Measurements from ENCODE around the gene SARNP. TPM values are rescaled to one million over a fixed set of nuclear protein-coding genes. Genes with fewer than 3 reads are reported as not detected.
A peak's percentile ranks its signal among the peaks of the same experiment; 100 is the strongest.
"Not testable (repeated sequence)": the region's sequence is repeated elsewhere in the genome, so short reads cannot be mapped to it uniquely, and the experiment has no call there.

SARNP gene
- total RNA-seq, 1 donor from 2014 or later = 51.6 TPM

DNA sequence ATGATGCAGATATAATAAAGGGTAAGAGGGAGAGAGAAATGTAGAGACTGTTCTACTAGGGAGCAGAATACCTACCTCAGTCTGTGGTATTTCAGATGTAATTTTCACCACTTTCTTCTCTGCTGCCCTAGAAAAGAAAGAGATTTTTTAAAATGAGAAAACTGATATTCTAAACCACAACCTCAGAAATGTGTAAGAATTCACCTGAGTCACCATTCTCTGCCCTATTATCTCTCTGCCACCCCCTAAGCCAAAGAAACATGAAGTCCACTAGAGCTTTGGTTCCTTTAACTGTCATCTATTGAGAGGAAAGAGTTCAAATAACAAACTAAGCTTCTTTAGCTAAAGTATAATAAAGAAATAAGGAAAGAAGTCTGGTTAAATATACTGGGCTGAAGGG, 21.6 kb downstream of the SARNP start:
- no peak for DNase-seq

DNA sequence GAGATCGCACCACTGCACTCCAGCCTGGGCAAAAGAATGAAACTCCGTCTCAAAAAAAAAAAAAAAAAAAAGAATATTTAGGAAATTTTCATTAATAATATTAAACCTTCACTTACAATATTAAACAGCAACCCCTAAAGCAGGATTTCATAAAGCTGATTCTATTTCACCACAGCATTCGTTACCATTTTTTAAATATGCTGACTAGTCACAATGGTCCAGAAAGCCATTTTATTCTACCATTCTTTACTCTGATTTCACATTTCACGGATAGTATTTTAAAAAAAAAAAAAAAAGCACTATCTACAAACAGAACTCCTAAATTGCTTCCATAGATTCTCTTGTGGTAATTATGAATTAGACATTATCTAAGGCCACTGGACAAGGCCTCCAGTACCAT, 27.6 kb downstream of the SARNP start:
- DNase-seq = no peak

DNA sequence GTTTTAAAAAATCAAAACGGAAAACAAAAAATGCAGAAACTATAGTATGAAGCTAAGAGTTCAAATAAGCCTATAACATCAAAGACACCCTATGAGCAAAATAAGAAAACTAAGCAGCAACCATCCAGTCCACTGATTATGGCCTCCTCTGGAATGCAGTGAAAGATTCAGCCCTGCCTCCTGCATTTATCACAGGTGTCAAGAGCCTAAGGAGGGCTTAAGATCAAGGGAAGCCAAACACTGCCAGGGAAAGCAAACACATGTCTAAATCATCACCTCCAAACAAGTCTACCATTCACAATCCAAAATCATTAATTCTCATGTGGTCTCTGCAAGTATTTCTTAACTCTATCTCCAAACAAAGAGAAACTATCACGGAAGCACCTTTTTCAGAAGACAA, 28.4 kb downstream of the SARNP start:
- no peak for DNase-seq

DNA sequence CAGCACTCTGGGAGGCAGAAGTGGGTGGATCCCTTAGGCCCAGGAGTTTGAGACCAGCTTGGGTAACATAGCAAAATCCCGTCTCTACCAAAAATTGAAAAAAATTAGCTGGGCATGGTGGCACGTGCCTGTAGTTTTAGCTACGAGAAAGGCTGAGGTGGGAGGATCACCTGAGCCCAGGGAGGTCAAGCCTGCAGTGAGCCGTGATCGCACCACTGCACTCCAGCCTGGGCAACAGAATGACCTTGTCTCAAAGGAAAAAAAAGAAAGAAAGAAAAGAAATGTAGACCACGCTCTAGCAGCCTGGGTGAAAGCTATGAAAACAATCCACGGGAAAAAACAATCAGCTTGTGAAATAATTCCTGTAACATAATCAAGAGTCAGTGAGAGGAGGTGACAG, 29.0 kb downstream of the SARNP start:
- no peak for DNase-seq

DNA sequence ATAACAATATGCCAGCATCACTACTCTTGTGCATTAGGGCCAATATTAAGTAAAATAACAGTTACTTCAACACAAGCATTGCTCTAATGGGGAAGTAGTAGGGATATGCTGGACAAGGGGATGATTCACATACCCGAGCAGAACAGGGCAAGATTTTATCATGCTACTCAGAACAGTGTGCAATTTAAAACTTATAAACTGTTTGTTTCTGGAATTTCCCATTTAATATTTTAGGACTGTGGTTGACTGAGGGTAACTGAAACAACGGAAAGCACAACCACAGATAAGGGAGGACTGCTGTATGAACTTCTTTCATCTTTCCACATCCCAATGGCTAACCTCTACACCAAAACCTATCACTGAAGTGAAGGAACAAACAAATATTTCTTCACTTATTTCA, 36.8 kb downstream of the SARNP start:
- DNase-seq = no peak

DNA sequence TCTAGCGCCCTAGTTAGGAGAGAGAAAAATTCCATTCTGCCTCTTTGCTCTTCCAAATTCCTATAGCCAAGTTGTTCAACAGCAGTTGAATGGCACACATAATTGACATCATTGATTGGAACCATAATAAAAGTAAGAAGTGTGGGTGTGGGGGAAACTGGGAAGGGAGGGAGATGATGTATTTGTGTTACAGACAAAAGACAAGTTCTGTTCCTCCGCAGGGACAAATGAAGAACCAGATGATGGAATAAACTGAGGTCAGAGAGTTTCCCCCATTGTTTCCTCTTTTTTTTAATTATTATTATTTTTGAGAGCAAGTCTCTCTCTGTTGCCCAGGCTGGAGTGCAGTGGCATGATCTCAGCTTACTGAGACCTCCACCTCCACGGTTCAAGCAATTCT, 39.7 kb downstream of the SARNP start:
- no peak for DNase-seq

DNA sequence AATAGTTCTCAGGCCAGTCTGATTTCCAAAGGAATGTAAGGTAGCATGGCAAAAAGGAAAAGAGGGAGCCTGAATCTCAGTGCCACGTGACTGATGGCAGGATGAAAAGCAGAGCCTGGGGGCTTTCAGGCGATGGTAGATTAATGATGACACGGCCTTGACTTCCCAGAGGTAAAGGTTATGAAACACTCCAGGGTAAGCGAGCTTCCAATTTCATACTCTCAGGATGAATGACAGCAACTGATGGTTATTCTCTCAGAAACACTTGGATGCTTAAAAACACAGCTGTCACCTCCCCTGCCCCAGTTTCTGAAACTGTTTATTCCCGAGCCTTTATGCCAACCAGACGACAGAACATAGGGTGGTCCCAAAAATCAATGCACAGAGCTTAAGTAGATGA, 45.8 kb downstream of the SARNP start:
- peak; percentile 79 for DNase-seq

DNA sequence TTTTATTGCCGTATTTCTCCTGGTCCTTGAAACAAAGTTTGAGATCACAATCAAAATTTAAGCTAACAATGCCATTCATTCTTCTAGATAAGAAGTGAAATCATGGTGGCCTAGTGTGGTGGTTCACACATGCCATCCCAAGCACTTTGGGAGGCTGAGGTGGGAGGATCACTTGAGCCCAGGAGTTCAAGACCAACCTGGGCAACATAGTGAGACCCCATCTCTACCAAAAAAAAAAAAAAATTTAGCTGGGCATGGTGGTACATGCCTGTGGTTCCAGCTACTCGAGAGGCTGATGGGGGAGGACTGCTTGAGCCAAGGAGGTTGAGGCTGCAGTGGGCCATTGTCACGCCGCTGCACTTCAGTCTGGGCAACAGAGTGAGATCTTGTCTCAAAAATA, 50.4 kb downstream of the SARNP start:
- DNase-seq = no peak

DNA sequence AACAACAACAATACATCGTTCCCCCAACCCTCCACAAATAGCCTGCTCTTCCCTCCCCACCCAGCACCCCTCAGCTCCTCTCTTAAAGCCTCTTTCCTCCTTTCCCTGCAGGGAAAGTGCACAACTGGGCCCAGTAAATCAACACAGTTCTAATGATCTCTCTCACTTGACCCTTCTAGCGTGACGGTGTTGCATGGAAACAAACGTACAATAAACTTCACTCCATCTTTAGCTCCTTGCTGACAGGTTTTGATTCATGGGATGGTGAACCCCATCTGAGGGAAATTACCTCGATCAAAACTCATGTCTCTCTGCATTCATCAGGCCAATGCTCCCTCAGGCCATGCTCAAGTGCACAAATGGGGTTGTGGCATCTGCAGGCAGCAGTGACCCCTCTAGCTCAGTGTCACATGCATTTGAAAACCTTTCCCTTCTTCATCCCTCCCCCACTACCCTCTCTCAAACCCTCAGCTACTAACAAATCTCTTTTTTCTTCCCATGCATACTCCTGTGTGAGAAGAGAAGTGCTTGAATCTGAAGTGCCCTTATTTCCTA, 51.7 kb downstream of the SARNP start:
- no peak for DNase-seq

DNA sequence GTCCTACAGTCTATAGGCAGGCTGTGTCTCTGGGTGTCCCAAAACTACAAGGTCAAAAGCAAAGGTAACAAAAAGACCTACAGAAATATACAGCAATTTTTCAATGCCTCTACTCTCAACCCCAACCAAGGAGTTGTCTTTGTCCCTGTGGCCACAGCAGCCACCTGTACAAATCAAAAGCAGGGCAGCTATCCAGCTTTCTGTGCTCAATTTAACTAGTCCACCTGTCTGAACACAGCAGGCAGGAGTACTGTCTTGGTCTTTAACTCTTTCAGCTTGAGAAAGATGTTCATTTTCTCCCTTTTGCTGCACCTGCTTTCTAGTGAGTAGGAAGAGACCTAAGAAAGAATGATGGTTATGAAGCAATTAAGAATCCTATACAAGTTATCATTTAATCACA, 54.9 kb downstream of the SARNP start:
- DNase-seq = no peak

DNA sequence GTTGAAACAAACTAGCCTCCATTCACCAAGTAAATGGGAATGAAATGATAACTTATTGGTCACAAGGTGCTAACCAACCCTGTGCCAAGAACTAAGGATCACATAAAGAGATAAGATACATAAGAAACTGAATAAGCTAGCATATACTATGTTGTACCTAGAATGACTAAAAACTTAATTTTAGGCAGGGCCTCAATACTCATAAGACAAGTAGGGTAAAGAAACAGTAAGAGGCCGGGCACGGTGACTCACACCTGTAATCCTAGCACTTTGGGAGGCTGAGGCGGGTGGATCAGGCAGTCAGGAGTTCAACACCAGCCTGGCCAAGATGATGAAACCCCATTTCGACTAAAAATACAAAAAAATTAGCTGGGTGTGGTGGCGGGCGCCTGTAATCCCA, 56.9 kb downstream of the SARNP start:
- DNase-seq = no peak

DNA sequence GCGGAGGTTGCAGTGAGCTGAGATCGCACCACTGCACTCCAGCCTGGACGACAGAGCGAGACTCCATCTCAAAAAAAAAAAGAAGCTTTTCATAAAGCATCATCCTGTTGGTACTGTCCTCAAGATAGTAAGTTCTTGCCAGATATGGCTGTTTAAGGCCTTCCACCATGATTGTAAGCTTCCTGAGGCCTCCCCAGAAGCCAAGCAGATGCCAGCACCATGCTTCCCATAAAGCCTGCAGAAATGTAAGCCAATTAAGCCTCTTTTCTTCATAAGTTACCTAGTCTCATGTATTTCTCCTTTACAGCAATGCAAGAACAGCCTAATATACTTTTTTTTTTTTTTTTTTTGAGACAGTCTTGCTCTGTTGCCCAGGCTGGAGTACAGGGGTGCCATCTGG, 58.9 kb downstream of the SARNP start:
- not testable (repeated sequence) for DNase-seq

DNA sequence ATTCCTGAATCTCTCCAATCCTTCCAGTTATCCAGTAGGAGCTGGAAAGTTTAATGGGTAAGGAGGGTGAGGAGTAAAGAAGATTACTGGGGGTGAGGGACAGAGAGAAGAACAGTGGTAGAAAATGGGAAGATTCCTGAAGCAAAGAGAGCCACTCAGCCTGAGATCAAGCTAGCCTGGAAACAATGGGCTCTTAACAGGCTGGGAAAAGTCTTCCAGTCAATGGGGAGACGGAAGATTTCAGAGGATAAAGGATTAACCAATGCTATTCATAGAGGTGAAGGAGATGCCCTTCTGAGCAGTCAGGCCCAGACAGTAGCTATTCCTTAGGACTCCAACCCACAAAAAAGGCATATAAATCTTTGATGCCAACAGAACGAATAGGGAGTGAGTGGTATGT, 59.8 kb downstream of the SARNP start:
- DNase-seq = no peak

DNA sequence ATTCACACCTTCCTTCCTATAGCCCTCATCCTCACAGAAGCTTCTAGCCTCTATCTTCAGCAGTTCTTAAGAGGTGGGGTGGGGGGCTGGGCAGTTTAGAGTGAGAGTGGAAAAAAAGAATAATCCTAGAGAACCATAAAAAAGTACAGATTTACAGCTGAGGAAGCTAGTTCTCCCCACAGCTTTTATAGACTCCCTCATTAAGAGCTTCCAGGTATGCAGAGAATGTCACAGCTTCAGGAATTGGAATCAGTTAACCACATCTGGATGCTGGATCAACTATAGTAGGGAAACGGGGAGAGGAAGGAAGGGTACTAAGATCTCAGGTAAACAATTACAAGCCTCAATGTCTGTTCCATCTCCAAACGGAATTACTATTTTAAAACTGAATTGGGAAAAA, 62.3 kb downstream of the SARNP start:
- DNase-seq = no peak

DNA sequence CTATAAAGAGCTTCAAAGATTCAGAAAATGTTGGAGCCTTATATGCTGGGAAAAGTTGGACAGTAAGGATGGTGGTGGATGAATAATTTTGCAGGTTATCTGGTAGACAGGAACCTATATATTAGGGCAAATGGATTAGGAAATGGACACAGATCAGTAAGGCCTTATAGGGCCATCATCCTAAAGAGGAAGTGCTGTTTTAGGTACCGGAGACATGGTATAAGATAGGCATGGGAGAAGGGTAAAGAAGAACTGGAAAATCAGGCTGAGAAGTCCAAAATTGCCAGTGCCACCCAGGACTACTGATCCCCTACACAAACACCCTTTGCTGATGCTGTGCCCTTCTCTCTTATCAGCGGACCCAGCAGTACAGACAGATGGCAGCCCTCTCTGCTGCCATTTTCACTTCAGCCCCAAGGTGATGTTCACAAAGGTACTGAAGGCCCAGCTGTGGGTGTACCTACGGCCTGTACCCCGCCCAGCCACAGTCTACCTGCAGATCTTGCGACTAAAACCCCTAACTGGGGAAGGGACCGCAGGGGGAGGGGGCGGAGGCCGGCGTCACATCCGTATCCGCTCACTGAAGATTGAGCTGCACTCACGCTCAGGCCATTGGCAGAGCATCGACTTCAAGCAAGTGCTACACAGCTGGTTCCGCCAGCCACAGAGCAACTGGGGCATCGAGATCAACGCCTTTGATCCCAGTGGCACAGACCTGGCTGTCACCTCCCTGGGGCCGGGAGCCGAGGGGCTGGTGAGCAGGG, 69.1 kb downstream of the SARNP start:
- DNase-seq = no peak

DNA sequence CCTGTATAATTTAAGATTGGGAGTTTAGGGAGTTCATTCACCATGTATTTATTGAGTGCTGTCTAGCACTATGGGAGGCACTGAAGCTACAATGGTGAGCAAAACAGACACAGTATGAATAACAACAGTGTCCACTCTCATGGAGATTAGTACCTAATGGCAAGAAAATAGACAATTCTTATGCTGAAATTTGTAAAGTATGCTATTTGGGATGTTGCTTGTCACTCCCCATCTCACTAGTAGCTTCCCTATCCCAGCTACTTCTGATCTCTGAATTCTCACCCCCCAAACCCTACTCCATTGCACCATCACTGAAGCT, 70.7 kb downstream of the SARNP start:
- DNase-seq = no peak

DNA sequence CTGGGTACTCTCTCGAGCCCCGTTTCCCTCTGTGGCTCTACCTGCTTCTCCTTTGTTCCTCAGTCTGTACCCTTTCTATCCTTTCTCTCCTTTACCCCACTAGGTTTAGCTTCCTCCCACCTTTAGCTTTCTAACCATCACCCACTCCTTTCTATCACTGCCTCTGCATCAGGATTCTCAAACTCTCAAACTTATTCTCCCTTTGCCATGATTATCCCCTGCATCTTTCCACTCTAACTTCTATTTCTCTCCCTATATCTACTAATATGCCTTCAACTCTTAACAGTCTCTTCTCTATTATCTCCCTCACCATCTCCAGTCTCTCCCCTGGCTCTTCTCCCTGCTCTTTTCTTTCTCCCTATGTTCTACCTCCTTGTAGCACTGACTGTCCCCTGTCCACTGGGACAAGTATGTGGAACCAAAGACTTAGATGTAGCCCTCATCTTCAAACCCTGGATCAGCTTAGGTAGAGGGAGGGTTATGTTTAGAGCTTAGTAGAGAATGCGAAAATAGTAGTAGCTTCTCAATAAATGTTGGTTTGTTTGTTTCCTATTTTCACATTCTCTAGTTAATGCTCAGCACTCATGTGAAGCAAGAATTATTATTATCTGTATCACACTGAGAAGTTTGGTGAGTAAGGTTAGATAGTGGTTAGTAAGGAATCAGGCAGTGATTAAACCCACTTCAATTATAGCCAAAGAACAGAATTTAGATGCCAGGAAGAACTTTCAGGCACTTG, 71.2 kb downstream of the SARNP start:
- no peak for DNase-seq

DNA sequence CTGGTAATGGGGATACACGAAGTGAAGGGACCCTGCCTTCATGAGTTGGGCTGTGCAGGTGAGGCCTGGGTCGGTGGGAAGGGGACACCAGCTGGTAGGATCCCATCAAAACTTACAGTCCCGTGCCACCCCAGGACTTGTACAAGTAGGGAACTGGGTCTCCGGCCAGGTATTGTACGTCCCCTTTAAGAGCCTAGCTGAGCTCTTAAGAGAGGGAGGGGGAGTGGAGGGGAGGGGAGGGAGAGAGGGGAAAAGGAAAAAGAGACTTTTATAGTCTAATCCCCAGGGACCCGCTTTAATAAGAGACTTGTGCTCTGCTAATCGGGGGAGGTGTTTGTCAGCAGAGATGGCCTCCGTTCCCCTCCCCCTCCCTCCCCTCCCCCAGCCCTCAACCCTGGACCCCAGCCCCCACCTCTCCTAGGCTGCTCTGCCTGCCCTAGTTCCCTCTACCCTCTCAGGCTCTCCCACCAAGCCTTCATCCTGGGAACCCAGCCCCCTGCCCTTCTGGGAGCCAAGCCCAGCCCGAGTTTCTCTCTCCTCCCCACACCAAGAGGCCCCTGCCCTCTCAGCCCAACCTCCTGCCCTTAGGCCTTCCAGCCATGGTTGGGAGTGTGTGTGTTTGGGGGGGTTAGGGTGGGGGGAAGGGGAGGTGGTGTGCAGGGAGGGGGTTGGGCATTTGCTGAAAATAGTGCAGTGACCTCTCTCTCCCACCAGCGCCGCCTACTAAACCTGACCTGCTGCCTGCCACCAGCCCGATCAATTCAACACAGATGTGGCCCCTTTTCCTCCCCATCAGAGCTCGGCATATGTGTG, 72.0 kb downstream of the SARNP start:
- peak; percentile 76 for DNase-seq

DNA sequence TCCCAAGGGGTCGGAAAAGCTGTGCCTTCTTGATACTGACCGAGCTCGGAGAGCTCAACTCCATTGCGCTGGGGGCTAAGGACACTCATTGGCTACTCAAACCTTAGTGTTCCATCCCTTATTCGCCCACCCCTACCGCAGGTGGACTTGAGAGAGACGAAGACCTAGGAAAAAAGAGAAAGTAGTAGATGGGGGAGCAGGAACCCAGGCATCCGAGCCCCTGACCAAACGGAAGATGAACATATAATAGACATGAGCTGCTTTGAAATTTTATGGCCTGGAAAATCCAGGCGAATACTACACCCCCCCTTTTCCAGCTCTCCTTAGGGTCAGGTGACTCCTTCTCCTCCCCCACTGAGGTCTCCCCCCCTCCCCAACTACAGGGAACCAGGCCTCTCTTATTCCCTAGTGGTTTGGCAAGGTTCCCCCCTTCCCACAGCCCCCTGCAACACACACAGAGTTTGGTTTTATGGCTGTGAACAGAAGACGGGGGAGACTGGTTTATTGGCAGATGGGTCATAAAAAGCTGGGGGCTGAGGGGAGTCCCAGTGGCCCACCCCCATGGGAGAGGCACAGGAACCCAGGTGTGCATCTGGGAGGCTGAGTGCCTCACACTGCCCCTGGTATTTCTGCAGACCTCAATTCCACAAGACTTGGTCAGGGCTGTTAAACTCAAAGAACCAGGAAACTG, 73.0 kb downstream of the SARNP start:
- DNase-seq = no peak

DNA sequence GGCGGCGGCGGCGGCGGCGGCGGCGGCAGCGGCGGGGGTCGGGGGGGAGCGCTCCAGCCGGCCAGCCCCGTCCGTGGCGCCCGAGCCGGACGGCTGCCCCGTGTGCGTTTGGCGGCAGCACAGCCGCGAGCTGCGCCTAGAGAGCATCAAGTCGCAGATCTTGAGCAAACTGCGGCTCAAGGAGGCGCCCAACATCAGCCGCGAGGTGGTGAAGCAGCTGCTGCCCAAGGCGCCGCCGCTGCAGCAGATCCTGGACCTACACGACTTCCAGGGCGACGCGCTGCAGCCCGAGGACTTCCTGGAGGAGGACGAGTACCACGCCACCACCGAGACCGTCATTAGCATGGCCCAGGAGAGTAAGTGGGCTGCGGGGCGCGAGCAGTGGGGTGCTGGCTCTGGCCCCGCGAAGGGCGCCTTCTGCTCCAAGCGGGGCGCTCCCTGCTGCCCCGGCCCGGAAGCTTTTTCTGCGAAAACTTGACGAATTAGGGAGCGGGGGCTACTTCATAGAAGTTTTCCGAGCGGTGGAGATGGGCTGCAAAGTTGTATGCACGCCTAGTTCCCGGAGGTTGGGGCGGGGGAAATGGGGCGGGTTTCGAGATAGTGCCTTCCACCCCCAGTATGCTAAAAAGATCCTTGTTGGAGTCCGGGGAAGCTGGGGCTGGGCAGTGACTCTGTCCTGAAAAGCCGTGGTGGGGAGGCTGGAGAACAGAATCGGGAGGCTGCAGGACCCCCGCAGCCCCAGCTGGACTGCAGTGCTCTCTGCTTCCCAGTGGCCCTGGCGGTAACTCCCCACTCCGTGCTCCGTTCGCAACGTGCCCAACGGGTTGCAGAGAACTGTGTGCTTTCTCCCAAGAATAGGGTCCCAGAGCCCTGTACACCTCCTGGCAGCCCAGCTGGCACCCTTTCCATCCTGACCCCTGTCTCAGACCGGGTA, 73.9 kb downstream of the SARNP start:
- peak; percentile 78 for DNase-seq

DNA sequence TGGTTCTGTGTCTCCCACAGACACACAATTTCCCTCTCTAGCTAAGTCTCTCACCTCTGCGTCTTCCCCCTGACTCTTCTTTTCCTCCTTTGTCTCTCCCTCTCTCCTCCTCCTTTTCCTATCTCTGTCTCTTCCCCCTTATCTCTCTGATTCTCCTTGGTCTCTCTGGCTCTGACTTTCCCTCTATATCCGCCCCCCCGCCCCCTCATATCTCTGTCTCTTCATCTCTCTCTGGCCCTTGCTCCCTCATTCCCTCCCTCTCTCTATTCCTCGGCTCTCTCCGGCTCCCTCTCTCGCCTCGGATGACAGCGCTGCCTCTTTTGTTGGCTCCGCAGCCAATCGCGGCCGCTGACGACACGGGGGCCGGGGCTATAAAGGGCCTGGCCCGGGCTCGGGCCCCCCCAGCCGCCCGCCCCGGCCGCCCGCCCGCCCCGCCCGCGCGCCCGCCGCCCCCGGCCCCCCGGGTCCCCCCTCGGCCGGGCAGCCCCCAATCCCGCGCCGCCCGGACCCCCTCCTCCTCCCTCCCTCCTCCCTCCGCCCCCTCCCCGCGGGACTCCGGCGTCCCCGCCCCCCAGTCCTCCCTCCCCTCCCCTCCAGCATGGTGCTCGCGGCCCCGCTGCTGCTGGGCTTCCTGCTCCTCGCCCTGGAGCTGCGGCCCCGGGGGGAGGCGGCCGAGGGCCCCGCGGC, 74.7 kb downstream of the SARNP start, which contains the start of gene GDF11:
TSS of gene GDF11 (plus strand) at position 404 of the 687 bp plus-strand sequence. CDS start at position 599, 195 bp downstream.
- peak; percentile 95 for DNase-seq

Measured in tongue (tissue), 2 donors.